Neuronal stem cell (in vitro differentiated cells): Measurements from ENCODE around the gene BACE2.

ENCODE experiments used
- DNase-seq: peaks from one replicate; pipeline ENCODE4 v3.0.0-alpha.2; 2013; ENCODE audit warnings: low spot score
- H2AFZ ChIP-seq: one replicate; pipeline ENCODE4 v1.6.1; 2013; ENCODE audit warnings: mild to moderate bottlenecking, low read length, inconsistent platforms
- H2AK5ac ChIP-seq: 2 replicates; pipeline ENCODE4 v1.6.1; 2013; ENCODE audit warnings: low read depth, mild to moderate bottlenecking, inconsistent platforms, low read length, moderate library complexity, mixed read lengths
- H2BK120ac ChIP-seq: 2 replicates; pipeline ENCODE4 v1.6.1; 2013; ENCODE audit warnings: low read depth, mild to moderate bottlenecking, inconsistent platforms, low read length, moderate library complexity, mixed read lengths
- H2BK12ac ChIP-seq: one replicate; pipeline ENCODE4 v1.6.1; 2013; ENCODE audit warnings: low read length, inconsistent platforms
- H2BK15ac ChIP-seq: 2 replicates; pipeline ENCODE4 v1.6.1; 2013; ENCODE audit warnings: mild to moderate bottlenecking, low read length, inconsistent platforms, mixed read lengths
- H2BK5ac ChIP-seq: one replicate; pipeline ENCODE4 v1.6.1; 2013; ENCODE audit warnings: inconsistent platforms, mild to moderate bottlenecking, low read length, moderate library complexity
- H3K14ac ChIP-seq: one replicate; pipeline ENCODE4 v1.6.1; 2013; ENCODE audit warnings: low read length, inconsistent platforms
- H3K18ac ChIP-seq: 2 replicates; pipeline ENCODE4 v1.6.1; 2013; ENCODE audit warnings: low read length, inconsistent platforms
- H3K23ac ChIP-seq: 2 replicates; pipeline ENCODE4 v1.6.1; 2013; ENCODE audit warnings: low read depth, mild to moderate bottlenecking, mixed read lengths, low read length, inconsistent platforms; ENCODE audit not compliant: poor library complexity
- H3K27ac ChIP-seq: replicated peaks from 3 replicates; pipeline ENCODE4 v1.5.1; 2013; ENCODE audit warnings: low read length, inconsistent platforms
- H3K27me3 ChIP-seq, 3 experiments: 2 replicates each; pipeline ENCODE4 v1.6.1; 2013; ENCODE audit warnings: low read length in 3 of 3, mild to moderate bottlenecking in 2 of 3, inconsistent platforms in 1 of 3, low read depth in 1 of 3, mixed read lengths in 1 of 3, moderate library complexity in 1 of 3; ENCODE audit not compliant: control insufficient read depth in 3 of 3, insufficient read depth in 3 of 3
- H3K36me3 ChIP-seq, 2 donors: replicated peaks in 1 of 2; 2 replicates each; pipeline ENCODE4 v1.6.1; 2013; ENCODE audit warnings: low read length in 2 of 2; ENCODE audit not compliant: control insufficient read depth in 2 of 2, insufficient read depth in 2 of 2
- H3K4ac ChIP-seq: 2 replicates; pipeline ENCODE4 v1.6.1; 2013; ENCODE audit warnings: inconsistent platforms, mild to moderate bottlenecking, low read length, moderate library complexity
- H3K4me1 ChIP-seq, 2 donors: 1 replicate in 1 of 2; 2 replicates in 1 of 2; pipeline ENCODE4 v1.6.1; 2013; ENCODE audit warnings: low read length in 2 of 2, low read depth in 1 of 2; ENCODE audit not compliant: control insufficient read depth in 2 of 2, insufficient read depth in 1 of 2
- H3K4me2 ChIP-seq: one replicate; pipeline ENCODE4 v1.6.1; 2013; ENCODE audit warnings: mild to moderate bottlenecking, low read length, inconsistent platforms; ENCODE audit not compliant: insufficient read depth, poor library complexity, severe bottlenecking
- H3K4me3 ChIP-seq, 2 donors: 2 replicates each; pipeline ENCODE4 v1.5.1; 2013; ENCODE audit warnings: low read length in 2 of 2, mild to moderate bottlenecking in 2 of 2, inconsistent platforms in 1 of 2, moderate library complexity in 1 of 2
- H3K79me1 ChIP-seq: one replicate; pipeline ENCODE4 v1.6.1; 2013; ENCODE audit warnings: low read depth, mild to moderate bottlenecking, inconsistent platforms, low read length, moderate library complexity
- H3K9ac ChIP-seq: one replicate; pipeline ENCODE4 v1.6.1; 2013; ENCODE audit warnings: mild to moderate bottlenecking, low read depth, low read length, inconsistent platforms; ENCODE audit not compliant: poor library complexity
- H3K9me3 ChIP-seq, 2 donors: replicated peaks in 1 of 2; 2 replicates each; pipeline versions ENCODE3 to v1.6.1; 2013; ENCODE audit warnings: low read length in 2 of 2, mild to moderate bottlenecking in 2 of 2, inconsistent platforms in 1 of 2, low read depth in 1 of 2, mixed read lengths in 1 of 2, moderate library complexity in 1 of 2; ENCODE audit not compliant: control insufficient read depth in 2 of 2, insufficient read depth in 1 of 2
- H4K8ac ChIP-seq: one replicate; pipeline ENCODE4 v1.6.1; 2013; ENCODE audit warnings: low read depth, mild to moderate bottlenecking, inconsistent platforms, low read length, moderate library complexity
- H4K91ac ChIP-seq: one replicate; pipeline ENCODE4 v1.6.1; 2013; ENCODE audit warnings: low read length, low read depth, mild to moderate bottlenecking, inconsistent platforms; ENCODE audit not compliant: poor library complexity
- WGBS, 2 donors: extraction: QIAGEN DNeasy Blood & Tissue Kit; methylation state at CpG; one replicate each; pipeline ENCODE4 v1.1.7; 2013; ENCODE audit warnings: missing lambda C conversion rate in 2 of 2, mixed read lengths in 1 of 2; ENCODE audit not compliant: insufficient read length in 2 of 2, insufficient replicate concordance in 1 of 2; ENCODE audit errors: extremely low coverage in 2 of 2; 5-methylcytosine and 5-hydroxymethylcytosine counted together

BACE2 gene

GRCh38 chr21:41230497-41230896 lies 62.5 kb downstream of the BACE2 start:
- H3K23ac ChIP-seq: no peak overlapping the region

GRCh38 chr21:41231060-41231459 lies 63.1 kb downstream of the BACE2 start:
- no peak overlapping the region for H3K4me2 ChIP-seq
- no peak overlapping the region for H2AK5ac ChIP-seq
- H3K36me3 ChIP-seq: no peaks in the 10 kb centered on the region
- no peak overlapping the region for H4K91ac ChIP-seq
- H3K79me1 ChIP-seq: no peaks in the 10 kb centered on the region
- peaks cover 0 to 1% of the 10 kb centered on the region in 2 donors for H3K4me1 ChIP-seq
- DNase-seq: no peak
- no peak overlapping the region for H3K23ac ChIP-seq
- no peak overlapping the region for H2AFZ ChIP-seq
- no peak overlapping the region for H3K18ac ChIP-seq
- no CpG with 5 or more reads among the region's 6 CpGs for WGBS, 2 donors
- H3K9ac ChIP-seq: no peak overlapping the region
- H3K9me3 ChIP-seq: peaks cover 0 to 2% of the 10 kb centered on the region in 2 donors
- no peak overlapping the region for H2BK120ac ChIP-seq
- H3K4me3 ChIP-seq: no peak overlapping the region
- no peak overlapping the region for H2BK15ac ChIP-seq
- no peaks in the 10 kb centered on the region for H3K27me3 ChIP-seq
- H3K4ac ChIP-seq: no peak overlapping the region
- H2BK12ac ChIP-seq: no peak overlapping the region
- H4K8ac ChIP-seq: no peak overlapping the region
- H3K27ac ChIP-seq: no peak overlapping the region
- no peak overlapping the region for H3K14ac ChIP-seq
- no peak overlapping the region for H2BK5ac ChIP-seq

More at GRCh38 chr21:41230497-41230896, 62.5 kb downstream of the BACE2 start:
- DNase-seq: no peak
- no peak overlapping the region for H3K18ac ChIP-seq
- no peak overlapping the region for H2BK12ac ChIP-seq
- H2BK5ac ChIP-seq: no peak overlapping the region
- H2AFZ ChIP-seq: no peak overlapping the region
- no peak overlapping the region for H2AK5ac ChIP-seq
- no peak overlapping the region for H3K4me2 ChIP-seq
- no peak overlapping the region for H2BK15ac ChIP-seq
- H3K27ac ChIP-seq: no peak overlapping the region
- no peak overlapping the region for H2BK120ac ChIP-seq
- no peak overlapping the region for H3K14ac ChIP-seq
- no peak overlapping the region for H4K91ac ChIP-seq
- no peak overlapping the region for H3K4me3 ChIP-seq
- no peaks in the 10 kb centered on the region for H3K27me3 ChIP-seq
- H3K36me3 ChIP-seq: no peaks in the 10 kb centered on the region
- no peak overlapping the region for H3K9ac ChIP-seq
- WGBS, 2 donors: no CpG with 5 or more reads among the region's 4 CpGs
- no peaks in the 10 kb centered on the region for H3K79me1 ChIP-seq
- H3K9me3 ChIP-seq: peaks cover 0 to 2% of the 10 kb centered on the region in 2 donors
- H3K4me1 ChIP-seq: peaks cover 0 to 1% of the 10 kb centered on the region in 2 donors
- H4K8ac ChIP-seq: no peak overlapping the region
- no peak overlapping the region for H3K4ac ChIP-seq

- Histone ChIP-seq H3K4me3 (no peak overlapping the region), H3K23ac (no peak overlapping the region), H3K9ac (no peak overlapping the region), H2BK15ac (no peak overlapping the region), H3K27me3 (no peaks in the 10 kb centered on the region), H2BK5ac (no peak overlapping the region), H3K27ac (no peak overlapping the region), H4K8ac (no peak overlapping the region), H2AK5ac (no peak overlapping the region), H3K4me2 (no peak overlapping the region), H3K4me1 (peaks cover 0 to 1% of the 10 kb centered on the region in 2 donors), H3K79me1 (no peaks in the 10 kb centered on the region), H3K36me3 (no peaks in the 10 kb centered on the region), H4K91ac (no peak overlapping the region), H2BK12ac (no peak overlapping the region), H3K4ac (no peak overlapping the region), H3K14ac (no peak overlapping the region), H3K18ac (no peak overlapping the region), H2AFZ (no peak overlapping the region), H2BK120ac (no peak overlapping the region), H3K9me3 (peaks cover 0 to 2% of the 10 kb centered on the region in 2 donors)
- DNase-seq: no peak
- no CpG with 5 or more reads among the region's 10 CpGs for WGBS, 2 donors
Measured at GRCh38 chr21:41232013-41232412, 64.1 kb downstream of the BACE2 start.

- Histone ChIP-seq H2AK5ac (no peak overlapping the region), H3K27ac (no peak overlapping the region), H3K79me1 (no peaks in the 10 kb centered on the region), H3K9me3 (no peaks in the 10 kb centered on the region), H3K4me1 (no peaks in the 10 kb centered on the region), H2BK15ac (no peak overlapping the region), H4K91ac (no peak overlapping the region), H3K9ac (no peak overlapping the region), H3K4me3 (no peak overlapping the region), H3K27me3 (no peaks in the 10 kb centered on the region), H2BK120ac (no peak overlapping the region), H3K36me3 (no peaks in the 10 kb centered on the region), H2BK12ac (no peak overlapping the region), H2BK5ac (no peak overlapping the region), H3K4ac (no peak overlapping the region), H3K14ac (no peak overlapping the region), H3K23ac (no peak overlapping the region), H2AFZ (no peak overlapping the region), H3K4me2 (no peak overlapping the region), H3K18ac (no peak overlapping the region), H4K8ac (no peak overlapping the region)
- no CpG with 5 or more reads among the region's 6 CpGs for WGBS, 2 donors
- DNase-seq: no peak
Measured at GRCh38 chr21:41233916-41234315, 66.0 kb downstream of the BACE2 start.
